Endothelial cell of umbilical vein (primary cell): Measurements from ENCODE around the gene PLAAT2. TPM values are rescaled to one million over a fixed set of nuclear protein-coding genes. Genes with fewer than 3 reads are reported as not detected.
"Not testable (repeated sequence)": the region's sequence is repeated elsewhere in the genome, so short reads cannot be mapped to it uniquely, and the experiment has no call there.

Source experiments
- BruUV-seq: library from RNA; stranded (reverse); fragments of 400-500 nt; replicated peaks from 2 replicates; lab custom pipeline; 2021; lab: Mats Ljungman, UMichigan
- CTCF ChIA-PET: fragments of 300-600, 350-600 bp; sonication (Branson Sonifier 250); formaldehyde crosslinking; loops from one replicate; lab custom pipeline; 2021; ENCODE audit warnings: antibody characterized with exemption, inconsistent platforms; lab: Charles Lee
- POLR2A ChIA-PET: fragments of 300-600, 350-600 bp; sonication (Branson Sonifier 250); formaldehyde crosslinking; loops from one replicate; lab custom pipeline; 2021; ENCODE audit warnings: antibody characterized with exemption, inconsistent platforms; lab: Charles Lee
- DNase-seq: peaks from one replicate; pipeline ENCODE4 v3.0.0-alpha.2; 2011; ENCODE audit warnings: low read depth, low spot score
- FAIRE-seq: peaks from 2 replicates; lab custom pipeline; 2011; peaks lifted over from hg19 to GRCh38; lab: Jason Lieb, UNC
- H2AFZ ChIP-seq: 2 replicates; pipeline ENCODE4 v1.6.0; 2012; ENCODE audit warnings: low read depth, low read length, control low read depth, inconsistent platforms
- H3K27ac ChIP-seq: 2 replicates; pipeline ENCODE4 v1.5.1; 2011; ENCODE audit warnings: low read depth, mild to moderate bottlenecking, control low read depth, low read length, moderate library complexity; ENCODE audit not compliant: insufficient read depth
- H3K27me3 ChIP-seq, 2 experiments: 2 replicates each; pipeline versions ENCODE4 v1.6.0 to v1.6.1; 2011; ENCODE audit warnings: low read length in 2 of 2, mixed read lengths in 1 of 2; ENCODE audit not compliant: control insufficient read depth in 2 of 2, insufficient read depth in 2 of 2
- H3K36me3 ChIP-seq, 2 experiments: 2 replicates in 1 of 2; 3 replicates in 1 of 2; pipeline ENCODE4 v1.5.1; 2011; ENCODE audit warnings: low read length in 2 of 2, mild to moderate bottlenecking in 1 of 2, moderate library complexity in 1 of 2; ENCODE audit not compliant: control insufficient read depth in 2 of 2, insufficient read depth in 2 of 2; ENCODE audit errors: extremely low read depth in 1 of 2
- H3K4me1 ChIP-seq: 3 replicates; pipeline ENCODE4 v1.5.1; 2011; ENCODE audit warnings: mild to moderate bottlenecking, low read length; ENCODE audit not compliant: control insufficient read depth, insufficient read depth; ENCODE audit errors: extremely low read depth
- H3K4me2 ChIP-seq: 2 replicates; pipeline ENCODE4 v1.6.1; 2011; ENCODE audit warnings: low read length, control low read depth, mixed read lengths; ENCODE audit not compliant: insufficient read depth
- H3K4me3 ChIP-seq, 3 experiments: fragments of 200-600 bp in 1 of 3; sonication (generic), shearing (Covaris generic) in 1 of 3; replicated peaks in 1 of 3; 2 replicates each; pipeline ENCODE4 v1.5.1; 2011 to 2016; ENCODE audit warnings: control low read depth in 3 of 3, low read length in 3 of 3, mild to moderate bottlenecking in 2 of 3, inconsistent platforms in 1 of 3, low read depth in 1 of 3, moderate library complexity in 1 of 3; ENCODE audit not compliant: insufficient read depth in 1 of 3
- H3K79me2 ChIP-seq: 2 replicates; pipeline ENCODE4 v1.6.0; 2012; ENCODE audit warnings: low read length, inconsistent platforms; ENCODE audit not compliant: control insufficient read depth, insufficient read depth
- H3K9ac ChIP-seq: replicated peaks from 2 replicates; pipeline ENCODE3; 2011; ENCODE audit warnings: low read length, control low read depth; ENCODE audit not compliant: insufficient read depth; ENCODE audit errors: extremely low read depth
- H3K9me1 ChIP-seq: replicated peaks from 3 replicates; pipeline ENCODE4 v1.6.0; 2011; ENCODE audit warnings: mild to moderate bottlenecking, low read length; ENCODE audit not compliant: control insufficient read depth, insufficient read depth; ENCODE audit errors: extremely low read depth
- H3K9me3 ChIP-seq: replicated peaks from 2 replicates; pipeline ENCODE4 v1.5.1; 2012; ENCODE audit warnings: low read length, inconsistent platforms; ENCODE audit not compliant: control insufficient read depth, insufficient read depth
- H4K20me1 ChIP-seq: replicated peaks from 2 replicates; pipeline ENCODE3; 2011; ENCODE audit warnings: mild to moderate bottlenecking, low read length; ENCODE audit not compliant: control insufficient read depth, insufficient read depth; ENCODE audit errors: extremely low read depth
- CTCF ChIP-seq, 2 donors: IDR thresholded peaks; 1 replicate in 1 of 2; 2 replicates in 1 of 2; pipeline ENCODE4 v1.5.1; 2011; ENCODE audit warnings: low read length in 2 of 2, mild to moderate bottlenecking in 2 of 2, moderate library complexity in 2 of 2, control low read depth in 1 of 2, inconsistent platforms in 1 of 2, low read depth in 1 of 2; ENCODE audit not compliant: insufficient read depth in 1 of 2; ENCODE audit errors: extremely low read depth in 1 of 2
- FOS ChIP-seq: IDR thresholded peaks from 2 replicates; pipeline ENCODE4 v1.6.1; 2011; ENCODE audit warnings: mild to moderate bottlenecking, low read length, moderate library complexity, borderline replicate concordance; ENCODE audit not compliant: insufficient read depth
- GATA2 ChIP-seq: IDR thresholded peaks from 2 replicates; pipeline ENCODE4 v1.7.0; 2011; ENCODE audit warnings: low read depth, mild to moderate bottlenecking, moderate library complexity, mixed read lengths, low read length; ENCODE audit not compliant: insufficient read length, insufficient read depth
- JUN ChIP-seq: IDR thresholded peaks from 2 replicates; pipeline ENCODE4 v1.6.1; 2011; ENCODE audit warnings: borderline replicate concordance, low read depth; ENCODE audit not compliant: insufficient read length, insufficient read depth
- MAX ChIP-seq: IDR thresholded peaks from 2 replicates; pipeline ENCODE4 v1.6.1; 2011; ENCODE audit not compliant: insufficient read depth, insufficient read length
- MYC ChIP-seq: IDR thresholded peaks from one replicate; pipeline ENCODE4 v1.6.1; 2011; ENCODE audit warnings: mild to moderate bottlenecking, low read depth, low read length
- POLR2A ChIP-seq: IDR thresholded peaks from 2 replicates; pipeline ENCODE4 v1.6.1; 2012; ENCODE audit warnings: low read depth, mild to moderate bottlenecking, control low read depth, low read length
- POLR2AphosphoS5 ChIP-seq: IDR thresholded peaks from 2 replicates; pipeline ENCODE4 v1.6.1; 2012; ENCODE audit warnings: low read depth, mild to moderate bottlenecking, control low read depth, low read length, moderate library complexity; ENCODE audit not compliant: insufficient read depth
- dilution Hi-C: fragments of 300-500 bp; cut with MboI; formaldehyde crosslinking; loops from one replicate; pipeline ENCODE4 v1.15.0; 2019; ENCODE audit warnings: low sequenced_read_pairs; ENCODE audit not compliant: extremely low pct_ligation_motif_present
- intact Hi-C: fragments of 100-400 bp; cut with micrococcal nuclease; formaldehyde crosslinking; loops from one replicate; pipeline ENCODE4 v1.10.0; 2022
- polyA plus RNA-seq, 4 experiments: library from polyadenylated mRNA; depleted of rRNA in 3 of 4; stranded (reverse) in 3 of 4; unstranded in 1 of 4; fragments of >200 nt; gene quantifications; 2 replicates each; pipeline versions ENCODE4 v1.2.1 to v1.2.3, GENCODE V29; 2011 to 2012; ENCODE audit warnings: missing spikeins in 1 of 4
- total RNA-seq: library from RNA; stranded (reverse); gene quantifications from 2 replicates; pipeline ENCODE4 v1.2.3, GENCODE V29; 2021

The PLAAT2 gene
- total and polyA plus RNA-seq, 2 donors (not counting 3 experiments of a cell fraction or from before 2014, with no cell fraction given) = 0.40 TPM; not detected in 1

GRCh38 chr11:63550156-63550700, 13.0 kb downstream of the PLAAT2 start:
- H3K4me1 ChIP-seq, H3K27ac ChIP-seq, H3K9ac ChIP-seq, H3K4me3 ChIP-seq, intact Hi-C loops, H3K79me2 ChIP-seq, BruUV-seq, H3K9me3 ChIP-seq, H3K36me3 ChIP-seq, H3K9me1 ChIP-seq, DNase-seq, FAIRE-seq, H3K4me2 ChIP-seq, H4K20me1 ChIP-seq, POLR2A ChIA-PET, H3K27me3 ChIP-seq, dilution Hi-C loops, H2AFZ ChIP-seq: not testable (repeated sequence)
- CTCF ChIA-PET = interaction anchor here (1.6 kb wide), 1 partner anchor 26 kb away, joined by 3 read pairs; no protein-coding TSS in a partner anchor

- dilution Hi-C loops = no loop called here
- no peak overlapping the region for H3K9ac ChIP-seq
- POLR2A ChIA-PET = no interaction called here
Observed at GRCh38 chr11:63549411-63549810, 13.8 kb downstream of the PLAAT2 start.

More at GRCh38 chr11:63549411-63549810, 13.8 kb downstream of the PLAAT2 start:
- no peaks in the 10 kb centered on the region for H3K9me3 ChIP-seq
- no peaks in the 10 kb centered on the region for H3K79me2 ChIP-seq
- no peak overlapping the region for H3K4me2 ChIP-seq
- peaks cover 0 to 3% of the 10 kb centered on the region in 2 experiments for H3K27me3 ChIP-seq
- no peak overlapping the region for H3K4me3 ChIP-seq
- intact Hi-C loops = no loop called here
- CTCF ChIA-PET = interaction anchor here (1.6 kb wide), 1 partner anchor 26 kb away, joined by 3 read pairs; no protein-coding TSS in a partner anchor
- no peaks in the 10 kb centered on the region for H3K36me3 ChIP-seq
- no peak overlapping the region for H2AFZ ChIP-seq
- no peaks in the 10 kb centered on the region for H3K9me1 ChIP-seq
- no peak for DNase-seq
- H3K27ac ChIP-seq = no peak overlapping the region
- FAIRE-seq = no peak
- TF ChIP-seq GATA2 = no peak
- TF ChIP-seq POLR2AphosphoS5 = no peak
- TF ChIP-seq CTCF (IDR thresholded peaks at IDR 0.05; ENCODE audit: extremely low read depth in 1 of 2, insufficient read depth in 1 of 2, low read depth in 1 of 2, low read length in 2 of 2) = no peak
- no peak for TF ChIP-seq MYC
- TF ChIP-seq FOS = no peak
- TF ChIP-seq JUN = no peak
- no peak for TF ChIP-seq MAX
- no peak for TF ChIP-seq POLR2A
- BruUV-seq = no TSS peak
- H4K20me1 ChIP-seq = no peaks in the 10 kb centered on the region
- no peaks in the 10 kb centered on the region for H3K4me1 ChIP-seq
